A673 (cell line): ENCODE data around the gene OPN1MW3. TPM values are rescaled to one million over a fixed set of nuclear protein-coding genes. Genes with fewer than 3 reads are reported as not detected.
"Not testable (repeated sequence)": the region's sequence is repeated elsewhere in the genome, so short reads cannot be mapped to it uniquely, and the experiment has no call there.

Experiments used
- BruUV-seq: library from RNA; stranded (reverse); fragments of 400-500 nt; replicated peaks from 2 replicates; lab custom pipeline; 2021; lab: Mats Ljungman, UMichigan
- CTCF ChIA-PET: fragments of 300-600 bp; sonication (Branson Sonifier 250); formaldehyde crosslinking; loops from one replicate; lab custom pipeline; 2022; ENCODE audit warnings: antibody characterized with exemption; lab: Charles Lee
- POLR2A ChIA-PET: fragments of 300-600 bp; sonication (Branson Sonifier 250); formaldehyde crosslinking; loops from one replicate; lab custom pipeline; 2022; ENCODE audit warnings: antibody characterized with exemption; ENCODE audit not compliant: low non-redundant PET; lab: Charles Lee
- DNase-seq: peaks from one replicate; pipeline ENCODE4 v3.0.0-alpha.2; 2015; ENCODE audit warnings: low spot score
- H3K27ac ChIP-seq: fragments of 200-600 bp; sonication (generic); 2 replicates; pipeline ENCODE4 v1.5.1; 2016; ENCODE audit warnings: mixed run types, low read depth, mild to moderate bottlenecking, mixed read lengths, antibody characterized with exemption, low read length; ENCODE audit not compliant: poor library complexity, severe bottlenecking
- H3K27me3 ChIP-seq: fragments of 200-600 bp; sonication (generic); replicated peaks from 2 replicates; pipeline ENCODE4 v1.6.1; 2017; ENCODE audit warnings: mixed run types, low read depth, mild to moderate bottlenecking, mixed read lengths, antibody characterized with exemption, low read length; ENCODE audit not compliant: insufficient read depth, poor library complexity
- H3K36me3 ChIP-seq: fragments of 200-600 bp; sonication (generic); 2 replicates; pipeline ENCODE4 v1.6.1; 2016; ENCODE audit warnings: mixed run types, mild to moderate bottlenecking, mixed read lengths, antibody characterized with exemption, low read length; ENCODE audit not compliant: insufficient read depth, poor library complexity, severe bottlenecking
- H3K4me1 ChIP-seq: fragments of 200-600 bp; sonication (generic); 2 replicates; pipeline ENCODE4 v1.6.1; 2017; ENCODE audit warnings: mixed run types, mild to moderate bottlenecking, mixed read lengths, antibody characterized with exemption, low read length; ENCODE audit not compliant: insufficient read depth, poor library complexity, severe bottlenecking
- H3K4me3 ChIP-seq: fragments of 200-600 bp; sonication (generic); 2 replicates; pipeline ENCODE4 v1.5.1; 2016; ENCODE audit warnings: low read depth, mixed run types, mild to moderate bottlenecking, mixed read lengths, low read length; ENCODE audit not compliant: poor library complexity, severe bottlenecking
- H3K9me3 ChIP-seq: fragments of 200-600 bp; sonication (generic); 2 replicates; pipeline ENCODE4 v1.6.1; 2016; ENCODE audit warnings: mixed run types, low read depth, mild to moderate bottlenecking, mixed read lengths, antibody characterized with exemption, low read length; ENCODE audit not compliant: poor library complexity, severe bottlenecking
- CTCF ChIP-seq: fragments of 300-800, 200-600 bp; sonication (generic); conservative IDR thresholded peaks from 2 replicates; pipeline ENCODE4 v1.5.1; 2017; ENCODE audit warnings: low read depth, mild to moderate bottlenecking, antibody characterized with exemption, low read length, moderate library complexity, mixed read lengths
- EZH2 ChIP-seq: fragments of 200-600 bp; sonication (generic); IDR thresholded peaks from 2 replicates; pipeline ENCODE4 v1.6.1; 2017; ENCODE audit warnings: borderline replicate concordance, low read depth, mild to moderate bottlenecking, mixed read lengths, antibody characterized with exemption, low read length; ENCODE audit not compliant: poor library complexity, severe bottlenecking
- intact Hi-C: fragments of 100-400 bp; cut with micrococcal nuclease; formaldehyde crosslinking; loops from one replicate; pipeline ENCODE4 v1.10.0; 2022; ENCODE audit not compliant: unreplicated experiment
- total RNA-seq: library from RNA; stranded (reverse); gene quantifications from 2 replicates; pipeline ENCODE4 v1.2.3, GENCODE V29; 2021

OPN1MW3 gene
- total RNA-seq, 1 experiment from 2014 or later: not detected

- CTCF ChIA-PET, intact Hi-C loops, BruUV-seq: not testable (repeated sequence)
These were observed 5.7 kb downstream of the OPN1MW3 start for GRCh38 chrX:154263072-154263471.

GRCh38 chrX:154269245-154269644 lies 11.9 kb downstream of the OPN1MW3 start:
- H3K4me1 ChIP-seq, H3K9me3 ChIP-seq, intact Hi-C loops, BruUV-seq, DNase-seq, H3K27me3 ChIP-seq, H3K4me3 ChIP-seq, H3K27ac ChIP-seq, CTCF ChIA-PET, H3K36me3 ChIP-seq, POLR2A ChIA-PET: not testable (repeated sequence)

More at GRCh38 chrX:154263072-154263471, 5.7 kb downstream of the OPN1MW3 start:
- H3K27ac ChIP-seq, H3K4me1 ChIP-seq, H3K9me3 ChIP-seq, H3K36me3 ChIP-seq, DNase-seq, H3K27me3 ChIP-seq, H3K4me3 ChIP-seq, POLR2A ChIA-PET: not testable (repeated sequence)

- CTCF ChIA-PET, BruUV-seq, POLR2A ChIA-PET, H3K27me3 ChIP-seq, H3K36me3 ChIP-seq, H3K4me3 ChIP-seq, H3K4me1 ChIP-seq, H3K27ac ChIP-seq, intact Hi-C loops, H3K9me3 ChIP-seq, DNase-seq: not testable (repeated sequence)
These were observed 27.3 kb downstream of the OPN1MW3 start for GRCh38 chrX:154284489-154285338.

- H3K36me3 ChIP-seq, H3K27ac ChIP-seq, H3K27me3 ChIP-seq, POLR2A ChIA-PET, H3K9me3 ChIP-seq, H3K4me1 ChIP-seq, CTCF ChIA-PET, H3K4me3 ChIP-seq, BruUV-seq, DNase-seq, intact Hi-C loops: not testable (repeated sequence)
These were observed 29.0 kb downstream of the OPN1MW3 start for GRCh38 chrX:154286406-154286805.

- intact Hi-C loops: no loop called here
- no peaks in the 10 kb centered on the region for H3K27me3 ChIP-seq
- POLR2A ChIA-PET: no interaction called here
- H3K36me3 ChIP-seq: no peaks in the 10 kb centered on the region
- CTCF ChIA-PET: interaction anchor here (0.7 kb wide), 1 partner anchor 455 kb away, joined by 4 read pairs; no protein-coding TSS in a partner anchor
- no TSS peak for BruUV-seq
- H3K27ac ChIP-seq: no peak within 1 kb of the TSS
- DNase-seq: no peak
- no peaks in the 10 kb centered on the region for H3K4me1 ChIP-seq
- H3K9me3 ChIP-seq: no peaks in the 10 kb centered on the region
- no peak for TF ChIP-seq CTCF
- no peak for TF ChIP-seq EZH2
- H3K4me3 ChIP-seq: no peak within 1 kb of the TSS
These were observed 37.6 kb downstream of the OPN1MW3 start, which contains the start of gene TEX28 for GRCh38 chrX:154294791-154295574. TEX28 (minus strand) TSS chrX:154295124; CDS start chrX:154292117, 3,007 bp downstream.
